ENCODE measurements around the gene PCBD2.

- TF ChIP-seq, protein P1, sequence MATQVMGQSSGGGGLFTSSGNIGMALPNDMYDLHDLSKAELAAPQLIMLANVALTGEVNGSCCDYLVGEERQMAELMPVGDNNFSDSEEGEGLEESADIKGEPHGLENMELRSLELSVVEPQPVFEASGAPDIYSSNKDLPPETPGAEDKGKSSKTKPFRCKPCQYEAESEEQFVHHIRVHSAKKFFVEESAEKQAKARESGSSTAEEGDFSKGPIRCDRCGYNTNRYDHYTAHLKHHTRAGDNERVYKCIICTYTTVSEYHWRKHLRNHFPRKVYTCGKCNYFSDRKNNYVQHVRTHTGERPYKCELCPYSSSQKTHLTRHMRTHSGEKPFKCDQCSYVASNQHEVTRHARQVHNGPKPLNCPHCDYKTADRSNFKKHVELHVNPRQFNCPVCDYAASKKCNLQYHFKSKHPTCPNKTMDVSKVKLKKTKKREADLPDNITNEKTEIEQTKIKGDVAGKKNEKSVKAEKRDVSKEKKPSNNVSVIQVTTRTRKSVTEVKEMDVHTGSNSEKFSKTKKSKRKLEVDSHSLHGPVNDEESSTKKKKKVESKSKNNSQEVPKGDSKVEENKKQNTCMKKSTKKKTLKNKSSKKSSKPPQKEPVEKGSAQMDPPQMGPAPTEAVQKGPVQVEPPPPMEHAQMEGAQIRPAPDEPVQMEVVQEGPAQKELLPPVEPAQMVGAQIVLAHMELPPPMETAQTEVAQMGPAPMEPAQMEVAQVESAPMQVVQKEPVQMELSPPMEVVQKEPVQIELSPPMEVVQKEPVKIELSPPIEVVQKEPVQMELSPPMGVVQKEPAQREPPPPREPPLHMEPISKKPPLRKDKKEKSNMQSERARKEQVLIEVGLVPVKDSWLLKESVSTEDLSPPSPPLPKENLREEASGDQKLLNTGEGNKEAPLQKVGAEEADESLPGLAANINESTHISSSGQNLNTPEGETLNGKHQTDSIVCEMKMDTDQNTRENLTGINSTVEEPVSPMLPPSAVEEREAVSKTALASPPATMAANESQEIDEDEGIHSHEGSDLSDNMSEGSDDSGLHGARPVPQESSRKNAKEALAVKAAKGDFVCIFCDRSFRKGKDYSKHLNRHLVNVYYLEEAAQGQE (IDR thresholded peaks at IDR 0.05; ENCODE audit: insufficient read depth in 1 of 2, low read depth in 2 of 2, low read length in 2 of 2) = no peak
- TF ChIP-seq POLR2AphosphoS5 (IDR thresholded peaks at IDR 0.05; ENCODE audit: low read depth, low read length) = no peak
- TF ChIP-seq TAF1 (IDR thresholded peaks at IDR 0.05; ENCODE audit: borderline replicate concordance, insufficient read depth, low read length) = no peak
- no peak for TF ChIP-seq SIN3A (IDR thresholded peaks at IDR 0.05; ENCODE audit: borderline replicate concordance, insufficient read depth, low read length)
- no peak for TF ChIP-seq FOXP2 (optimal IDR thresholded peaks at IDR 0.05; ENCODE audit: borderline replicate concordance, extremely low read depth, extremely low read length, insufficient read depth)
These were observed 17.3 kb upstream of the PCBD2 start for GRCh38 chr5:134887593-134888159.

Measured in PFSK-1 (cell line).